ENCODE results near the gene CALR. TPM values are rescaled to one million over a fixed set of nuclear protein-coding genes. Genes with fewer than 3 reads are reported as not detected.

Gene CALR
- polyA plus RNA-seq, 1 of the 3 experiments (the other 2 are of a cell fraction) = 1,334 TPM

GRCh38 chr19:12987190-12987589 lies 48.8 kb downstream of the CALR start (continued):
- TF ChIP-seq NRF1 (IDR thresholded peaks at IDR 0.05; ENCODE audit: low read depth, low read length) (no peak), GATA2 (CRISPR knock-in tag; IDR thresholded peaks at IDR 0.05) (no peak), IRF3 (IDR thresholded peaks at IDR 0.05; ENCODE audit: low read depth, low read length) (no peak), ZBTB33 (IDR thresholded peaks at IDR 0.05; ENCODE audit: borderline replicate concordance, low read depth) (no peak), TCF12 (IDR thresholded peaks at IDR 0.05) (no peak), PBX3 (IDR thresholded peaks at IDR 0.05) (no peak), RXRA (IDR thresholded peaks at IDR 0.05; ENCODE audit: borderline replicate concordance, low read depth) (no peak), EP300 (IDR thresholded peaks at IDR 0.05; ENCODE audit: borderline replicate concordance in 1 of 2, low read depth in 1 of 2, low read length in 1 of 2) (no peak)

GRCh38 chr19:12987781-12988180 lies 49.4 kb downstream of the CALR start:
- H3K9me2 ChIP-seq = no peaks in the 10 kb centered on the region
- H3K4me3 ChIP-seq (ENCODE audit: low read depth in 2 of 2, low read length in 1 of 2) = no peak overlapping the region
- ChIA-PET CTCF (interaction anchor here (1.0 kb wide), 1 partner anchor 22 kb away, joined by 3 read pairs; no protein-coding TSS in a partner anchor), POLR2A (no interaction called here)
- H3F3A ChIP-seq (replicated peaks; ENCODE audit: insufficient read depth) = peaks cover 6% of the 10 kb centered on the region
- no peak overlapping the region for H3K27ac ChIP-seq (ENCODE audit: low read depth in 2 of 2, low read length in 1 of 2)
- no peaks in the 10 kb centered on the region for H3K27me3 ChIP-seq (ENCODE audit: insufficient read depth)
- no peak for DNase-seq
- H2AFZ ChIP-seq (ENCODE audit: low read depth) = no peak overlapping the region
- H3K79me2 ChIP-seq (ENCODE audit: insufficient read depth) = no peaks in the 10 kb centered on the region
- no peak overlapping the region for H3K4me2 ChIP-seq
- H4K20me1 ChIP-seq (ENCODE audit: insufficient read depth) = no peaks in the 10 kb centered on the region
- no peaks in the 10 kb centered on the region for H3K9me3 ChIP-seq
- no peaks in the 10 kb centered on the region for H3K36me3 ChIP-seq (replicated peaks in 1 of 2; ENCODE audit: control insufficient read depth in 1 of 2, insufficient read depth in 2 of 2, low read length in 1 of 2)
- 87% methylated on average over 9 of the region's 10 CpGs for WGBS (ENCODE audit: low lambda C conversion rate)
- no peak overlapping the region for H3K9ac ChIP-seq
- no peak for TF ChIP-seq SIN3A (IDR thresholded peaks at IDR 0.05; ENCODE audit: borderline replicate concordance, low read depth, low read length)
- TF ChIP-seq EZH2phosphoT487 (IDR thresholded peaks at IDR 0.05; ENCODE audit: borderline replicate concordance, low read depth) = no peak
- TF ChIP-seq POLR2AphosphoS5 (IDR thresholded peaks at IDR 0.05; ENCODE audit: low read depth, low read length) = no peak
- no peak for TF ChIP-seq SMC3 (IDR thresholded peaks at IDR 0.05; ENCODE audit: low read depth, low read length)
- TF ChIP-seq IRF3 (IDR thresholded peaks at IDR 0.05; ENCODE audit: low read depth, low read length) = no peak
- TF ChIP-seq MEF2A (IDR thresholded peaks at IDR 0.05; ENCODE audit: borderline replicate concordance, low read depth) = no peak
- peaks cover 0 to 8% of the 10 kb centered on the region in 2 experiments; a peak in 1 of 4 replicates for H3K4me1 ChIP-seq (ENCODE audit: control insufficient read depth in 1 of 2, insufficient read depth in 2 of 2, low read depth in 1 of 2, low read length in 1 of 2)

All from SK-N-SH (cell line).